IMR-90 (cell line): ENCODE results near the gene GNAI2. TPM values are rescaled to one million over a fixed set of nuclear protein-coding genes. Genes with fewer than 3 reads are reported as not detected.

ENCODE experiments used
- ATAC-seq: fragments of 200-7000 bp; cut with Tn5 transposase; 2 replicates; pipeline ENCODE4 v1.9.1; 2020; ENCODE audit warnings: low read depth, mild to moderate bottlenecking, moderate library complexity
- BruUV-seq: library from RNA; stranded (reverse); fragments of 400-500 nt; replicated peaks from 2 replicates; lab custom pipeline; 2021; lab: Mats Ljungman, UMichigan
- CTCF ChIA-PET: fragments of 300-600 bp; formaldehyde crosslinking; extraction: SDS; loops from one replicate; lab custom pipeline; 2021; ENCODE audit warnings: antibody characterized with exemption; lab: Yijun Ruan, JAX
- POLR2A ChIA-PET: fragments of 300-600 bp; sonication (Branson Sonifier 250); formaldehyde crosslinking; loops from one replicate; lab custom pipeline; 2022; ENCODE audit warnings: antibody characterized with exemption; ENCODE audit not compliant: unreplicated experiment; lab: Charles Lee
- DNase-seq: peaks from one replicate; pipeline ENCODE4 v3.0.0; 2013
- H2AFZ ChIP-seq: replicated peaks from 2 replicates; pipeline ENCODE3; 2013; ENCODE audit warnings: low read length, mild to moderate bottlenecking; ENCODE audit not compliant: poor library complexity
- H2AK5ac ChIP-seq: 2 replicates; pipeline ENCODE4 v1.6.1; 2013; ENCODE audit warnings: low read depth, low read length, inconsistent platforms
- H2AK9ac ChIP-seq: replicated peaks from 2 replicates; pipeline ENCODE3; 2013; ENCODE audit warnings: mild to moderate bottlenecking, low read depth, low read length, moderate library complexity; ENCODE audit not compliant: poor library complexity
- H2BK120ac ChIP-seq: 2 replicates; pipeline ENCODE4 v1.6.1; 2013; ENCODE audit warnings: low read depth, low read length, inconsistent platforms
- H2BK15ac ChIP-seq: 3 replicates; pipeline ENCODE4 v1.6.1; 2013; ENCODE audit warnings: low read depth, low read length, inconsistent platforms
- H2BK20ac ChIP-seq: 2 replicates; pipeline ENCODE4 v1.6.1; 2013; ENCODE audit warnings: low read depth, mild to moderate bottlenecking, inconsistent platforms, low read length, moderate library complexity
- H2BK5ac ChIP-seq: 2 replicates; pipeline ENCODE4 v1.6.1; 2013; ENCODE audit warnings: mild to moderate bottlenecking, low read depth, low read length, inconsistent platforms; ENCODE audit not compliant: poor library complexity, severe bottlenecking
- H3K14ac ChIP-seq: replicated peaks from 2 replicates; pipeline ENCODE4 v1.6.1; 2013; ENCODE audit warnings: low read depth, low read length, inconsistent platforms
- H3K18ac ChIP-seq: 2 replicates; pipeline ENCODE4 v1.6.1; 2013; ENCODE audit warnings: low read depth, low read length, control low read depth
- H3K23ac ChIP-seq: 2 replicates; pipeline ENCODE4 v1.6.1; 2013; ENCODE audit warnings: low read depth, low read length, inconsistent platforms
- H3K27ac ChIP-seq: 2 replicates; pipeline ENCODE4 v1.5.1; 2013; ENCODE audit warnings: mild to moderate bottlenecking, control low read depth, low read length; ENCODE audit not compliant: insufficient read depth
- H3K27me3 ChIP-seq: 2 replicates; pipeline ENCODE4 v1.6.1; 2013; ENCODE audit warnings: low read length; ENCODE audit not compliant: control insufficient read depth, insufficient read depth
- H3K36me3 ChIP-seq: 2 replicates; pipeline ENCODE4 v1.6.1; 2013; ENCODE audit warnings: low read length, mixed read lengths; ENCODE audit not compliant: control insufficient read depth, insufficient read depth
- H3K4ac ChIP-seq: 2 replicates; pipeline ENCODE4 v1.6.1; 2013; ENCODE audit warnings: low read depth, low read length, inconsistent platforms
- H3K4me1 ChIP-seq: 2 replicates; pipeline ENCODE4 v1.6.1; 2013; ENCODE audit warnings: low read length, mixed read lengths; ENCODE audit not compliant: control insufficient read depth, insufficient read depth
- H3K4me2 ChIP-seq: 2 replicates; pipeline ENCODE4 v1.6.1; 2013; ENCODE audit warnings: low read depth, mild to moderate bottlenecking, control low read depth, low read length, moderate library complexity
- H3K4me3 ChIP-seq: 2 replicates; pipeline ENCODE4 v1.5.1; 2013; ENCODE audit warnings: low read depth, mild to moderate bottlenecking, control low read depth, low read length, moderate library complexity; ENCODE audit not compliant: insufficient read depth
- H3K56ac ChIP-seq: 2 replicates; pipeline ENCODE4 v1.6.1; 2013; ENCODE audit warnings: low read length, inconsistent platforms; ENCODE audit not compliant: insufficient read depth; ENCODE audit errors: extremely low read depth
- H3K79me1 ChIP-seq, 2 experiments: 2 replicates each; pipeline ENCODE4 v1.6.1; 2013; ENCODE audit warnings: low read length in 2 of 2, inconsistent platforms in 1 of 2, low read depth in 1 of 2
- H3K9ac ChIP-seq: 2 replicates; pipeline ENCODE4 v1.6.1; 2013; ENCODE audit warnings: low read depth, low read length, control low read depth
- H3K9me1 ChIP-seq: 2 replicates; pipeline ENCODE4 v1.6.1; 2013; ENCODE audit warnings: low read length, inconsistent platforms; ENCODE audit not compliant: insufficient read depth
- H3K9me3 ChIP-seq: 2 replicates; pipeline ENCODE4 v1.6.1; 2013; ENCODE audit warnings: low read length; ENCODE audit not compliant: control insufficient read depth, insufficient read depth
- H4K20me1 ChIP-seq: 2 replicates; pipeline ENCODE4 v1.6.1; 2013; ENCODE audit warnings: low read length, inconsistent platforms; ENCODE audit not compliant: insufficient read depth
- H4K5ac ChIP-seq: 2 replicates; pipeline ENCODE4 v1.6.1; 2013; ENCODE audit warnings: mild to moderate bottlenecking, low read depth, low read length, control low read depth
- H4K8ac ChIP-seq, 2 experiments: 2 replicates each; pipeline ENCODE4 v1.6.1; 2013; ENCODE audit warnings: low read depth in 2 of 2, low read length in 2 of 2, control low read depth in 1 of 2, inconsistent platforms in 1 of 2
- H4K91ac ChIP-seq: 2 replicates; pipeline ENCODE4 v1.6.1; 2013; ENCODE audit warnings: low read depth, low read length, inconsistent platforms; ENCODE audit not compliant: insufficient read depth
- CHD1 ChIP-seq: IDR thresholded peaks from 2 replicates; pipeline ENCODE4 v1.6.1; 2012; ENCODE audit warnings: low read depth, low read length, improper control_type of control experiment
- USF2 ChIP-seq: fragments of 150-350 bp; IDR thresholded peaks from 2 replicates; pipeline ENCODE4 v1.6.1; 2017; ENCODE audit warnings: mild to moderate bottlenecking, antibody characterized with exemption, low read length, low read depth
- WGBS, 2 experiments: methylation state at CpG; one replicate each; pipeline versions ENCODE4 v1.1.5 to v1.1.7; 2013; ENCODE audit warnings: missing lambda C conversion rate in 2 of 2; ENCODE audit not compliant: insufficient read length in 1 of 2; ENCODE audit errors: extremely low coverage in 2 of 2; 5-methylcytosine and 5-hydroxymethylcytosine counted together
- dilution Hi-C: fragments of 300-500 bp; cut with HindIII; formaldehyde crosslinking; loops from one replicate; pipeline ENCODE4 v1.14.3; 2018; ENCODE audit warnings: low sequenced_read_pairs; ENCODE audit not compliant: unreplicated experiment
- in situ Hi-C: fragments of 300-500 bp; cut with MboI; formaldehyde crosslinking; loops from 3 replicates; pipeline ENCODE4 v1.14.3; 2019; ENCODE audit warnings: low sequenced_read_pairs, inconsistent platforms, mixed read lengths
- intact Hi-C: fragments of 100-400 bp; cut with micrococcal nuclease; formaldehyde crosslinking; loops from 2 replicates; pipeline ENCODE4 v1.10.0; 2022
- polyA plus RNA-seq, 3 experiments: library from polyadenylated mRNA; depleted of rRNA; stranded (reverse); fragments of >200 nt; gene quantifications; 2 replicates each; pipeline ENCODE4 v1.2.3, GENCODE V29; 2012; ENCODE audit warnings: low replicate concordance in 1 of 3
- total RNA-seq: library from RNA; depleted of rRNA; stranded (reverse); fragments of >200 nt; gene quantifications from 2 replicates; pipeline ENCODE4 v1.2.3, GENCODE V29; 2012

Gene GNAI2
- total and polyA plus RNA-seq, 2 of the 4 experiments (the other 2 are of a cell fraction): 867 to 1,079 TPM

- H2AK9ac ChIP-seq: peak overlapping the region; percentile 50
- H2BK5ac ChIP-seq: no peak overlapping the region
- POLR2A ChIA-PET: interaction anchor here (0.6 kb wide), 1 partner anchor 1014 kb away, joined by 16 read pairs; no protein-coding TSS in a partner anchor
- no peaks in the 10 kb centered on the region for H3K79me1 ChIP-seq
- H4K20me1 ChIP-seq: no peaks in the 10 kb centered on the region
- H3K9ac ChIP-seq: no peak overlapping the region
- H3K36me3 ChIP-seq: peaks cover 18% of the 10 kb centered on the region; the same call in 1 of the 2 replicates
- no peaks in the 10 kb centered on the region for H3K27me3 ChIP-seq
- no peak overlapping the region for H3K23ac ChIP-seq
- dilution Hi-C loops (no loop called here), intact Hi-C loops (no loop called here), in situ Hi-C loops (no loop called here)
- H3K4me1 ChIP-seq: no peaks in the 10 kb centered on the region
- TF ChIP-seq CHD1: no peak
- TF ChIP-seq USF2: no peak
- no peak overlapping the region for H3K14ac ChIP-seq
- H2AK5ac ChIP-seq: 0 out of 2 replicates have a peak overlapping the region, but pooled peaks have one; percentile 5
- peak; percentile 5; the same call in 1 of the 2 replicates for ATAC-seq
- no peak overlapping the region for H2BK20ac ChIP-seq
- CTCF ChIA-PET: no interaction called here
- no TSS peak for BruUV-seq
- H3K9me1 ChIP-seq: no peaks in the 10 kb centered on the region
- DNase-seq: no peak
- no peak overlapping the region for H3K18ac ChIP-seq
- H2BK15ac ChIP-seq: no peak overlapping the region
- H3K4me3 ChIP-seq: no peak overlapping the region
- no peak overlapping the region for H3K56ac ChIP-seq
- H2BK120ac ChIP-seq: no peak overlapping the region
- H3K9me3 ChIP-seq: no peaks in the 10 kb centered on the region
- no peak overlapping the region for H3K27ac ChIP-seq
- H4K91ac ChIP-seq: no peak overlapping the region
- no peak overlapping the region for H2AFZ ChIP-seq
- H3K4ac ChIP-seq: no peak overlapping the region
- WGBS, 2 experiments: 56% methylated on average over 1 of the region's 4 CpGs; no CpG with 5 or more reads in 1 of the 2 experiments
- no peak overlapping the region for H4K8ac ChIP-seq
- no peak overlapping the region for H3K4me2 ChIP-seq
- H4K5ac ChIP-seq: no peak overlapping the region
Measured at GRCh38 chr3:50278123-50278879, 42.3 kb downstream of the GNAI2 start.
